Measurements from ENCODE around the gene KIF16B.
"Not testable (repeated sequence)": the region's sequence is repeated elsewhere in the genome, so short reads cannot be mapped to it uniquely, and the experiment has no call there.

KIF16B gene

GRCh38 chr20:16236589-16237241 lies 336.5 kb downstream of the KIF16B start:
- DNase-seq = no peak

DNA sequence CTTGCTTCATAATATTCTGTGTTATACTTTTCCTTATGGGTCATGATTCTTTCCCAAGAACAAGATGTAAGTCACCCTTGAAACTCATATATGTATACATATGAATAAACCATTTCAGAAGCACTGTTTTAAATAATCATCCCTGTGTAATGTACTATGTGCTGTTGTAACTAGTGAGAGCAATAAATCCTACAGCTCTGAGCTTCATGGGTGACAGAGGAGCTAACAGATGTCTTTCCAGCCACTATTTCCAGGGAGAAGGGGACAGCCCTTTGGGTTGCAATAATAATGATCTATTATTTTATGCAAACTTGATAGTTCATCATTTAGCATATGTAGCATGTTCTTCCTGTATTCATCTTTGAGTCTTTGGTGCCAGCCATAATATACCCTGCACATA lies 342.8 kb downstream of the KIF16B start:
- no peak for DNase-seq

- no peak for DNase-seq
Observed at GRCh38 chr20:16229813-16230212, 343.4 kb downstream of the KIF16B start.

DNA sequence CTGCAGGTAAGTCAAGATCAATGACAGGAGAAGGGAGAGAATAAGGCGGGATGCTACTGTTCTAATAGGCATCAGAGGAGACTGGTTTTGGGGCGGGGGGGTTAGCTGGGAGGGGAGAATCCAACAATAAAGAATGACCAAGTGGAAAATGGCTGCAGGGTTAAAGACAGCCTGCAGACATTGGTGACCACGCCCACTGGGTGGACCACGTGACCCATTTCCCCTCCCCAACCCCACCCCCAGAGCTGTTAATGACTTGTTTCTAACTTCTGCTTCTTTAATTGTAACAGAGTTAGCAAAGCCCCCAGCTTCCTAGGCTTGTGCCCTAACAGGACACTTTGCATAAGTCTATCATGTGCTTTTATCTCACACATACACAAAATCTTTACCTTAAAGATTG lies 344.5 kb downstream of the KIF16B start:
- DNase-seq = no peak

GRCh38 chr20:16226961-16227360 lies 346.3 kb downstream of the KIF16B start:
- DNase-seq = not testable (repeated sequence)

DNA sequence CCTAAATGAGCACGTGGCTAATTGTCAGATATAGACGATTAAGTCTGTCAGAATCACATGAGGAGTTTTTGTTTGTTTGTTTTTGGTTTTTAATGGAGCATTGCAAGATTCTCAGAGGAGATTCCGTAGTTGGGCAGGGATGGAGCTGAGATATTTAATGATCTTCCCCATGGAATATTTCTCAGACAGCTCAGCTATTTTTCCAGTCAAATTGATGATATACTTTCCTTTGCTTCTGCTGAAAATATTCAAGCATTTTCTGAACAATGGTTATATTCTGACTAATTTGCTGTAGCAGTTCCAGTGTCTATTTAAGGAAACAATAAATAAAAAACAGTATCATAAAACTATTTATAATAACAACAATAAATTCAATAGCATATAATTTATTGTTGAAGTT lies 348.4 kb downstream of the KIF16B start:
- peak; percentile 10 for DNase-seq

- DNase-seq = no peak
Observed at GRCh38 chr20:16222859-16223411, 350.3 kb downstream of the KIF16B start.

Data from kidney glomerular epithelial cell (primary cell).